HG02642 (cell line): ENCODE data around the gene BSG.
A peak's percentile ranks its signal among the peaks of the same experiment; 100 is the strongest.
"Not testable (repeated sequence)": the region's sequence is repeated elsewhere in the genome, so short reads cannot be mapped to it uniquely, and the experiment has no call there.

Source experiments
- ATAC-seq: cut with Tn5 transposase; IDR thresholded peaks from one replicate; pipeline ENCODE4 v1.9.1; 2021; ENCODE audit warnings: mild to moderate bottlenecking; ENCODE audit not compliant: unreplicated experiment, poor library complexity

The BSG gene

GRCh38 chr19:601790-602189, 29.4 kb downstream of the BSG start:
- ATAC-seq = no peak

GRCh38 chr19:602391-603301, 30.2 kb downstream of the BSG start:
- no peak for ATAC-seq

- not testable (repeated sequence) for ATAC-seq
Measured at GRCh38 chr19:603302-603639, 30.9 kb downstream of the BSG start.

GRCh38 chr19:603779-604178, 31.4 kb downstream of the BSG start:
- ATAC-seq = not testable (repeated sequence)

- ATAC-seq = no peak
Measured at GRCh38 chr19:604355-604754, 32.0 kb downstream of the BSG start.

GRCh38 chr19:605061-605971, 32.9 kb downstream of the BSG start:
- ATAC-seq = not testable (repeated sequence)

GRCh38 chr19:607301-608154, 35.1 kb downstream of the BSG start:
- ATAC-seq = no peak

GRCh38 chr19:608155-609003, 36.0 kb downstream of the BSG start:
- no peak for ATAC-seq

GRCh38 chr19:609004-609346, 36.6 kb downstream of the BSG start:
- no peak for ATAC-seq

- peak; percentile 32 for ATAC-seq
Measured at GRCh38 chr19:610071-610800, 37.8 kb downstream of the BSG start.

GRCh38 chr19:610801-611480, 38.5 kb downstream of the BSG start:
- ATAC-seq = peak; percentile 46

GRCh38 chr19:611481-611868, 39.1 kb downstream of the BSG start:
- ATAC-seq = no peak

GRCh38 chr19:612941-613340, 40.5 kb downstream of the BSG start:
- ATAC-seq = no peak

- no peak for ATAC-seq
Measured at GRCh38 chr19:613732-614567, 41.6 kb downstream of the BSG start.

- ATAC-seq = no peak
Measured at GRCh38 chr19:615619-616018, 43.2 kb downstream of the BSG start.

GRCh38 chr19:616062-616700, 43.8 kb downstream of the BSG start:
- no peak for ATAC-seq
